Measurements from ENCODE around the gene ITSN2.

DNA sequence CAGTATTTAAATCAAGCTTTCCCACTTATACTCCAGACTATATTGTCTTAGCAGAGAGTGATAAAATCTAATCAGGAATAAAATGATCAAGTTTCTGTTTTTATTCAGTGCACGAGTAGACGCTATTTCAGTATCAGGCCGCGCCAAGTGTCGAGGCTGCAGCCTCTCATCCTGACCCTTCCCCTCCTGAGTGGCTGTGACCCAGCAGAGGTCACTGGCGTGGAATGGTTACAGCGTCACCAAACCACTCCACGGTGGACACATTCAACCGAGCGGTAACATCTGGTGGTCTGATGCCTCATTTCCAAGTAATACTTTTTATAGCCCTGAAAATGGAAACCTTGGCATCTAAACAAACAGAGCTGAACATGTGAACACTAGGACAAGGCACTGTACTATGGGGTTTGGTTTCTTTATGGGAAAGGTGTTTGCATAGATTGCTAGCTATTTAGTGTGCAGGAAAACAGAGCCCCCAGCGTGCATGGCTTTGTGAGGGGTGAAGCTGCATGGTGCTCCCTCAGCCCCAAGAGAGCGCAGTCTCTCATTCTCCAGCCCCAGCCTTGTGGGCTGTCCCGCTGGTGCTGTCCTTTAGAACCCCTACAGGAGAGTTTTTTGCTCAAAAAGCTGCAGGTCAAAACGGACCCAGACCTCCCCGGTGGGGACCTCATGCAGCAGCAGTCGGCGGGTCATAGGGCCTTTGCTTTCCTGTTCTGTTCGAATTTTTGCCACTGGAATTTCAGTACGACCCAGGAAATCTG is 157.1 kb downstream of the ITSN2 start:
- TF ChIP-seq POLR2A (IDR thresholded peaks at IDR 0.05): no peak
- TF ChIP-seq, protein P1, sequence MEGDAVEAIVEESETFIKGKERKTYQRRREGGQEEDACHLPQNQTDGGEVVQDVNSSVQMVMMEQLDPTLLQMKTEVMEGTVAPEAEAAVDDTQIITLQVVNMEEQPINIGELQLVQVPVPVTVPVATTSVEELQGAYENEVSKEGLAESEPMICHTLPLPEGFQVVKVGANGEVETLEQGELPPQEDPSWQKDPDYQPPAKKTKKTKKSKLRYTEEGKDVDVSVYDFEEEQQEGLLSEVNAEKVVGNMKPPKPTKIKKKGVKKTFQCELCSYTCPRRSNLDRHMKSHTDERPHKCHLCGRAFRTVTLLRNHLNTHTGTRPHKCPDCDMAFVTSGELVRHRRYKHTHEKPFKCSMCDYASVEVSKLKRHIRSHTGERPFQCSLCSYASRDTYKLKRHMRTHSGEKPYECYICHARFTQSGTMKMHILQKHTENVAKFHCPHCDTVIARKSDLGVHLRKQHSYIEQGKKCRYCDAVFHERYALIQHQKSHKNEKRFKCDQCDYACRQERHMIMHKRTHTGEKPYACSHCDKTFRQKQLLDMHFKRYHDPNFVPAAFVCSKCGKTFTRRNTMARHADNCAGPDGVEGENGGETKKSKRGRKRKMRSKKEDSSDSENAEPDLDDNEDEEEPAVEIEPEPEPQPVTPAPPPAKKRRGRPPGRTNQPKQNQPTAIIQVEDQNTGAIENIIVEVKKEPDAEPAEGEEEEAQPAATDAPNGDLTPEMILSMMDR (IDR thresholded peaks at IDR 0.05): no peak
